Measurements from ENCODE around the gene OR8K3.

OR8K3 gene

GRCh38 chr11:56314844-56315243, at the start of gene OR8K3:
Gene OR8K3 (plus strand): TSS chr11:56315144. CDS start chr11:56318307, 3,163 bp downstream.
- no peak for DNase-seq (ENCODE audit: low spot score)
- FAIRE-seq: no peak

DNA sequence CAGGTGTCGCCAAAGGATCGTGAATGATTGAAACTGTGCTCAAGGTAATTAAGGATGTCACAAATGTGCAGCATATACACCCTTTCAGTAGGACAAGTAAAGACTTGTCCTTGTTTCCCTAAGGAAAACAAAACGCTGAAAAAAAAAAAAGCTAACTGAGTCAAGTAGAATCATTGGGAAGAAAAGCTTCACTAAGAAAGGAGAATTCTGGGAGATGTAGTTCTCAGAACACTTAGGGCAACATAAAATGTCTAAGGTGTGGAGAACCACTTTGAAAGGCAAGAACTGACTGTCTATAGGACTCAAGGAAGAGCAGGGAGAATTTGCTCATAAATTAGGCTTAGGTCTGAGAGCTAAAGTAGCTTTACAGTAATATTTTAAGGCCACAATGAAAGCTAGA, 43.9 kb upstream of the OR8K3 start:
- FAIRE-seq: no peak
- DNase-seq (ENCODE audit: low spot score): no peak

DNA sequence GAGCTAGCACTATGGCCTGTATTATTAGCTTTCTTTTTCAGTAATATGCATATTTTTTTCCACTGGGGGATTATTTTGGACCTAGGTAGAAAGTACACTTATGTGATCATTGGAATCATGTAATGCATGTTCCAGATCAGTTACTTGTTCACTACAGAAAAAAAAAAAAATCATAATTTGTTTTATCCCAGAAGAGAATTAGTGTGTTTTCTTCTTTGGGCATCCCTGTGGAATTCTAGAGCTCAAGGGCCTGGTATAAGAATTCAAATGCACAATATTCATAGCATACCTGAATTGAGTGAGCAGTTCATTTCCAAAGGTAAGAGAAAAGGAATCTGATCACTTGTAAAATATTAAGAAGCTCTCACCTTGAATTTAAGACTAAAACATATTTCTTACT, 41.1 kb upstream of the OR8K3 start, which contains the start of gene OR5T1:
TSS of gene OR5T1 (plus strand) at position 301 of the 400 bp plus-strand sequence. CDS start 1,485 bp downstream, outside the sequence.
- no peak for FAIRE-seq
- no peak for DNase-seq (ENCODE audit: low spot score)

DNA sequence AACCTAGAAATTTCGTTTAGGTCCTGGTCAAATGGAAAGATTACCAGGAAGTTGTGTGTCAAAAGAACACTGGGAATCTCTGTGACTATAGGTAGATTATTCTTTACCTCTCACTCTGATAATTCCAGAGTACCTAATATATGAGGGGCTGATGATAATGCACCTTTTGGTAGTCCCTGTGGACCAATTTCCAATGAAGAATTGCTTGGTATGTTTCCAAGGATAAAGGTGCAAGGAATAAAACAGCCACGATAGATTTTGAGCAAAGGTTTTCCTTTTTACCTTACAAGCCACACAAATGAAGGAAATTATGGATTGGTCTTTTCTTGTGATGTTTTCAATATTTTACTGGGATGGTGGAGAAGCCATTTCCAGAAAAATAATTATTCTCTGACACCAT, 22.8 kb upstream of the OR8K3 start, which contains the start of gene OR8H1:
TSS of gene OR8H1 (minus strand) at position 101 of the 400 bp plus-strand sequence. CDS start 1,192 bp downstream, outside the sequence.
- DNase-seq (ENCODE audit: low spot score): no peak
- FAIRE-seq: no peak

DNA sequence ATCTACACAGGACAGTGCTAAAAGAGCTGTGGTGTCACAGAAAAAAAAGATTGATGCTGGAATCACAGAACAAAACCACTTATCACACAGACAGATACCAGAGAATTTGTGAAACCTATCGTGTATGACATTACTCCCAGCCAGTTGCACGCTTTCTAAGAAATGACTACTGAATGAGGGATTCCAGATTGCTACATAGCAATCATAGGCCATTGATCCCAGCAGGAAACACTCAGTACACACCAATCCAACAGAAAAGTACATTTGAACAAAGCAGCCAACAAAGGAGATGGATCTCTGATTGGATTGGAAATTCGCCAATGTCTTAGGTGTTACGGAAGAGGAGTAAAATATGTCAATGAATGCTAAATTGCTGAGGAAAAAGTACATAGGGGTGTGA, 18.0 kb upstream of the OR8K3 start:
- DNase-seq (ENCODE audit: low spot score) (no peak), FAIRE-seq (no peak)

- no peak for FAIRE-seq
These were observed 7.1 kb upstream of the OR8K3 start for GRCh38 chr11:56307836-56308235.

DNA sequence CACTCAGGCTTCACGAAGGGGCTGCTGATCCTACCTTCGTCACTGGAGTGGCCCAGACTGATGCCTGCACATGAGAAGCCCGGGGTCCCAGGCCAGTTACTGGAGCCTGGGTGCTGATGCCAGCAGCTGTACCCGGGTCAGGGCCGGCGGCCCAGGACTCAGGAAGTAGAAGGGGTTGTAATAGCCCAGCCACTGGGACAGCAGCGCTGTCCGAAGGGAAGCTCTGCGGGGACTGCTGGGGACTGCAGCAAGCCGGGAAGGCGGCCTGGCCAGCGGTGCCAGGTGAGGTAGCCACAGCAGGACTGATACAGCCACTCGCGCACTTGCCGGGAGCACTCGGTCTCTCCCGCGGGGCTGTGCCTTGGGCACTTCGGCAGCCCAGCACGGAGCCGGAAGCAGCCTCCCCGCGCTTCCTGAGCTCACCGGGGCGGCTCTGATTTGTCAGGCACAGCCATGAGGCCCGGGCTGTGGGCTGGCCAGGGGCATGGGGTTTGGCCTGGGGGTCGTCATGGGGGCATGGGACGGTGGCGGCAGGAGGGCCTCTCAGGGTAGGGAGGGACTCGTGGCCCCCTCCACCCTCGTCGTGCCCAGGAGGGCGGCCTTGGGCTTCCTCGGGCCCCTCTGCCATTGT, 17.0 kb downstream of the OR8K3 start:
- no peak for FAIRE-seq
- DNase-seq (ENCODE audit: low spot score): peak; percentile 2

More at GRCh38 chr11:56307836-56308235, 7.1 kb upstream of the OR8K3 start:
- DNase-seq (ENCODE audit: low spot score): no peak

GRCh38 chr11:56333156-56333555, 18.2 kb downstream of the OR8K3 start:
- FAIRE-seq (no peak), DNase-seq (ENCODE audit: low spot score) (no peak)

- no peak for FAIRE-seq
- no peak for DNase-seq (ENCODE audit: low spot score)
These were observed 25.3 kb downstream of the OR8K3 start for GRCh38 chr11:56340289-56340688.

DNA sequence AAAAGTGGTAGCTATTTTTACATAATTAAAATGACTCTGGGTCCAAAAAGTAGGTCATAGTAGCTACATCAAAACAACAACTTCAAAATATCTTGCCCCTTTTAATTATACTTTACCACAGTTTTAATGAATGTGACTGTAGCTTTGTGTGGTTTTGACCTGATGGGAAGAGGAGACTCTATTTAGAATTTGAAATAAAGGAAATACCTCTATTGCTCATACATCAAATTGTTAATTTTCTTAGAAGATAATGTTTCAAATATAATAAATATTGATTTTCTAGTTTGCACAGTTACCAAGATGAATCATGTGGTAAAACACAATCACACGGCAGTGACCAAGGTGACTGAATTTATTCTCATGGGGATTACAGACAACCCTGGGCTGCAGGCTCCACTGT, 30.8 kb downstream of the OR8K3 start, which contains the start of gene OR8K1:
TSS of gene OR8K1 (plus strand) at position 301 of the 400 bp plus-strand sequence. CDS start at position 301, 0 bp downstream.
- no peak for DNase-seq (ENCODE audit: low spot score)
- no peak for FAIRE-seq

DNA sequence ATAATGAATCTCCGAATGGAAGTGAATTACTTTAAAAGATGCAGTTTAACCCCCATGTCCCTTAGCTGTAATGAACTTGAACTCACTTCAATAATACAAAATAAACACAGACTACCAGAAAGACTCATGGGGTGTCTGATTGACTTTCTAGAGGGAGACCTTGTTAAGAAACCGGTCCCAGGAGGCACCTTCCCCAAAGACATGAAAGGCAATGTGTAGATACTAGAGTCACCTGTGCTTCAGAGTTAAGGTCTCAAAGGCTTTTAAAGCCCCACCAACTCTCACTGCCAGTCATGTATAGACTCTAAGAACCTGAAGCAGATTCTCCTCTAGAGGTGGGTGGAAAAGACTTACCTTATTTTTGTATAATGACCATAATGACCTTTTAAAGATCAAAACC, 39.0 kb downstream of the OR8K3 start, which contains the start of gene OR8J1:
TSS of gene OR8J1 (plus strand) at position 301 of the 400 bp plus-strand sequence. CDS start 5,956 bp downstream, outside the sequence.
- no peak for DNase-seq (ENCODE audit: low spot score)
- FAIRE-seq: no peak

All from urothelium cell line (cell line).